DOHH2 (cell line): ENCODE measurements around the gene EEFSEC.

Experiments used
- CTCF ChIP-seq: fragments of 200-600 bp; sonication (generic); IDR thresholded peaks from one replicate; pipeline ENCODE4 v1.5.1; 2014; ENCODE audit warnings: antibody characterized with exemption, mild to moderate bottlenecking, low read depth, low read length; ENCODE audit not compliant: poor library complexity, severe bottlenecking
- EZH2phosphoT487 ChIP-seq: fragments of 200-600 bp; sonication (generic); IDR thresholded peaks from 2 replicates; pipeline ENCODE4 v1.6.1; 2017; ENCODE audit warnings: borderline replicate concordance, mild to moderate bottlenecking, antibody characterized with exemption, low read length, moderate library complexity, mixed read lengths

GRCh38 chr3:128429751-128430150, 276.5 kb downstream of the EEFSEC start:
- TF ChIP-seq CTCF (no peak), EZH2phosphoT487 (no peak)
